ENCODE results near the gene MCM10. TPM values are rescaled to one million over a fixed set of nuclear protein-coding genes. Genes with fewer than 3 reads are reported as not detected.

The MCM10 gene
- polyA plus RNA-seq, 1 experiment, result 2.3 TPM

GRCh38 chr10:13118784-13119410 lies 42.5 kb upstream of the MCM10 start:
- Histone ChIP-seq H3K27me3 (ENCODE audit: control insufficient read depth, insufficient read depth, low read length) (no peaks in the 10 kb centered on the region), H3K4me3 (ENCODE audit: low read depth, low read length) (no peak overlapping the region), H3K36me3 (ENCODE audit: control insufficient read depth, insufficient read depth, low read length) (peaks cover 20% of the 10 kb centered on the region)
- TF ChIP-seq, protein P1, sequence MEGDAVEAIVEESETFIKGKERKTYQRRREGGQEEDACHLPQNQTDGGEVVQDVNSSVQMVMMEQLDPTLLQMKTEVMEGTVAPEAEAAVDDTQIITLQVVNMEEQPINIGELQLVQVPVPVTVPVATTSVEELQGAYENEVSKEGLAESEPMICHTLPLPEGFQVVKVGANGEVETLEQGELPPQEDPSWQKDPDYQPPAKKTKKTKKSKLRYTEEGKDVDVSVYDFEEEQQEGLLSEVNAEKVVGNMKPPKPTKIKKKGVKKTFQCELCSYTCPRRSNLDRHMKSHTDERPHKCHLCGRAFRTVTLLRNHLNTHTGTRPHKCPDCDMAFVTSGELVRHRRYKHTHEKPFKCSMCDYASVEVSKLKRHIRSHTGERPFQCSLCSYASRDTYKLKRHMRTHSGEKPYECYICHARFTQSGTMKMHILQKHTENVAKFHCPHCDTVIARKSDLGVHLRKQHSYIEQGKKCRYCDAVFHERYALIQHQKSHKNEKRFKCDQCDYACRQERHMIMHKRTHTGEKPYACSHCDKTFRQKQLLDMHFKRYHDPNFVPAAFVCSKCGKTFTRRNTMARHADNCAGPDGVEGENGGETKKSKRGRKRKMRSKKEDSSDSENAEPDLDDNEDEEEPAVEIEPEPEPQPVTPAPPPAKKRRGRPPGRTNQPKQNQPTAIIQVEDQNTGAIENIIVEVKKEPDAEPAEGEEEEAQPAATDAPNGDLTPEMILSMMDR (IDR thresholded peaks at IDR 0.05; ENCODE audit: insufficient read depth, low read depth, low read length), result no peak
- no peak for DNase-seq (ENCODE audit: low read depth)
- ChIA-PET POLR2A (no interaction called here), CTCF (interaction anchor here (0.6 to 1.8 kb wide), 4 partner anchors 14 to 985 kb away, joined by 3 to 6 read pairs (median 4); partner anchors contain the start of gene OPTN)

- ChIA-PET POLR2A (no interaction called here), CTCF (no interaction called here)
- H3K27me3 ChIP-seq (ENCODE audit: control insufficient read depth, insufficient read depth, low read length), result no peaks in the 10 kb centered on the region
- H3K36me3 ChIP-seq (ENCODE audit: control insufficient read depth, insufficient read depth, low read length), result peaks cover 22% of the 10 kb centered on the region
- no peak overlapping the region for H3K4me3 ChIP-seq (ENCODE audit: low read depth, low read length)
- TF ChIP-seq, protein P1 (IDR thresholded peaks at IDR 0.05; ENCODE audit: insufficient read depth, low read depth, low read length), result no peak
- DNase-seq (ENCODE audit: low read depth), result no peak
Measured at GRCh38 chr10:13120786-13121499, 40.4 kb upstream of the MCM10 start.

- POLR2A ChIA-PET, result no interaction called here
- CTCF ChIA-PET, result no interaction called here
- peaks cover 20% of the 10 kb centered on the region for H3K36me3 ChIP-seq (ENCODE audit: control insufficient read depth, insufficient read depth, low read length)
- H3K27me3 ChIP-seq (ENCODE audit: control insufficient read depth, insufficient read depth, low read length), result no peaks in the 10 kb centered on the region
- TF ChIP-seq, protein P1 (IDR thresholded peaks at IDR 0.05; ENCODE audit: insufficient read depth, low read depth, low read length), result no peak
- DNase-seq (ENCODE audit: low read depth), result no peak
- no peak overlapping the region for H3K4me3 ChIP-seq (ENCODE audit: low read depth, low read length)
Measured at GRCh38 chr10:13121500-13121854, 39.9 kb upstream of the MCM10 start.

GRCh38 chr10:13136651-13137050 lies 24.7 kb upstream of the MCM10 start:
- TF ChIP-seq, protein P1 (IDR thresholded peaks at IDR 0.05; ENCODE audit: insufficient read depth, low read depth, low read length), result no peak

DNA sequence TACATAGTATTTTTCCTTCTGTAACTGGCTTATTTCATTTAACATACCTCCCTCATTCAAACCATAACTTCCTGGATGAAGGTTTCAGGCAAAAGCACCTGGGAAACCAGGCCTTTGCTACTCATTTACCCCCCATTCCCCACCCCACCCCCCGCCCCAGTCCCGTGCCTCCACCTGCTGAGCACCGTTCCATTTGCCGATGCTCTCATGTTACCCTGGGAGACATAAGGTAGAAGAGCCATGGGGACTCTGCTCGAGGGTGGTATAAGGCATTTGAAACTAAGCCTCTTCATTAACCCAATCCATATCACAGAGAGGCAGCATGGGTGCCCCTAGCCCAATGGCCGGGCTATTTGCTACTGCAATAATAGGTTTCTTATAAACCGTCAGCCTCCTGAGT lies 22.2 kb upstream of the MCM10 start:
- ChIA-PET POLR2A (no interaction called here), CTCF (interaction anchor here (1.6 kb wide), 1 partner anchor 21 kb away, joined by 4 read pairs; no protein-coding TSS in a partner anchor)

More at GRCh38 chr10:13136651-13137050, 24.7 kb upstream of the MCM10 start:
- POLR2A ChIA-PET, result no interaction called here
- no peaks in the 10 kb centered on the region for H3K27me3 ChIP-seq (ENCODE audit: control insufficient read depth, insufficient read depth, low read length)
- no peak overlapping the region for H3K4me3 ChIP-seq (ENCODE audit: low read depth, low read length)
- CTCF ChIA-PET, result no interaction called here
- DNase-seq (ENCODE audit: low read depth), result no peak
- peaks cover 24% of the 10 kb centered on the region for H3K36me3 ChIP-seq (ENCODE audit: control insufficient read depth, insufficient read depth, low read length)

More for the DNA sequence above, 22.2 kb upstream of the MCM10 start:
- Histone ChIP-seq H3K27me3 (ENCODE audit: control insufficient read depth, insufficient read depth, low read length) (no peaks in the 10 kb centered on the region), H3K36me3 (ENCODE audit: control insufficient read depth, insufficient read depth, low read length) (peaks cover 18% of the 10 kb centered on the region), H3K4me3 (ENCODE audit: low read depth, low read length) (no peak overlapping the region)
- TF ChIP-seq, protein P1 (IDR thresholded peaks at IDR 0.05; ENCODE audit: insufficient read depth, low read depth, low read length), result no peak
- no peak for DNase-seq (ENCODE audit: low read depth)
